HEK293 (cell line): Measurements from ENCODE around the gene CZIB.

Experiments used
- CTCF ChIA-PET: fragments of 350-600 bp; formaldehyde crosslinking; extraction: SDS; loops from one replicate; lab custom pipeline; 2021; ENCODE audit warnings: antibody characterized with exemption; lab: Yijun Ruan, JAX
- POLR2A ChIA-PET: fragments of 300-600 bp; formaldehyde crosslinking; extraction: SDS; loops from one replicate; lab custom pipeline; 2020; ENCODE audit warnings: antibody characterized with exemption, inconsistent platforms; lab: Yijun Ruan, JAX
- H3K27ac ChIP-seq: fragments of 200-500 bp; sonication (Bioruptor generic); 2 replicates; pipeline ENCODE4 v1.5.1; 2014; ENCODE audit warnings: low read depth, low read length, control low read depth, inconsistent platforms; ENCODE audit errors: extremely low read depth
- H3K36me3 ChIP-seq, 2 experiments: fragments of 200-500 bp in 1 of 2; sonication (Bioruptor generic) in 1 of 2; 1 replicate in 1 of 2; 2 replicates in 1 of 2; pipeline ENCODE4 v1.5.1; 2014 to 2017; ENCODE audit warnings: inconsistent platforms in 2 of 2, low read length in 2 of 2; ENCODE audit not compliant: control insufficient read depth in 2 of 2, insufficient read depth in 1 of 2
- H3K4me1 ChIP-seq: fragments of 200-500 bp; sonication (Bioruptor generic); 2 replicates; pipeline ENCODE4 v1.5.1; 2014; ENCODE audit warnings: mild to moderate bottlenecking, low read length, inconsistent platforms; ENCODE audit not compliant: control insufficient read depth, insufficient read depth
- H3K4me3 ChIP-seq: 2 replicates; pipeline ENCODE4 v1.5.1; 2011; ENCODE audit warnings: low read depth, mild to moderate bottlenecking, control low read depth, low read length, moderate library complexity
- H3K9me3 ChIP-seq: fragments of 200-500 bp; sonication (Bioruptor generic); 2 replicates; pipeline ENCODE4 v1.5.1; 2014; ENCODE audit warnings: low read depth, low read length, inconsistent platforms; ENCODE audit not compliant: control insufficient read depth, insufficient read depth
- GLIS2 ChIP-seq: fragments of 450-650 bp; formaldehyde crosslinking; IDR thresholded peaks from 2 replicates; pipeline ENCODE4 v1.5.1; 2016; ENCODE audit warnings: missing biosample characterization, missing genetic modification characterization
- PATZ1 ChIP-seq: fragments of 450-650 bp; formaldehyde crosslinking; IDR thresholded peaks from 2 replicates; pipeline ENCODE4 v1.5.1; 2016; ENCODE audit warnings: missing biosample characterization, missing genetic modification characterization
- PRDM1 ChIP-seq: fragments of 450-650 bp; formaldehyde crosslinking; IDR thresholded peaks from 2 replicates; pipeline ENCODE4; 2016; ENCODE audit warnings: missing biosample characterization, missing genetic modification characterization
- PRDM6 ChIP-seq: fragments of 450-650 bp; formaldehyde crosslinking; IDR thresholded peaks from 2 replicates; pipeline ENCODE4 v1.5.1; 2017; ENCODE audit warnings: missing biosample characterization, missing genetic modification characterization
- SCRT1 ChIP-seq: fragments of 450-650 bp; formaldehyde crosslinking; IDR thresholded peaks from 2 replicates; pipeline ENCODE4 v1.5.1; 2016; ENCODE audit warnings: missing biosample characterization, missing genetic modification characterization, borderline replicate concordance
- SCRT2 ChIP-seq: fragments of 450-650 bp; formaldehyde crosslinking; IDR thresholded peaks from 2 replicates; pipeline ENCODE4 v1.5.1; 2016; ENCODE audit warnings: missing biosample characterization, missing genetic modification characterization
- SETDB1 ChIP-seq: IDR thresholded peaks from one replicate; pipeline ENCODE4 v1.6.1; 2017; ENCODE audit warnings: mild to moderate bottlenecking, low read length, moderate library complexity, mixed read lengths; ENCODE audit not compliant: insufficient read length
- SP2 ChIP-seq: fragments of 450-650 bp; formaldehyde crosslinking; IDR thresholded peaks from 2 replicates; pipeline ENCODE4 v1.5.1; 2016; ENCODE audit warnings: missing biosample characterization, missing genetic modification characterization
- YY1 ChIP-seq: fragments of 450-650 bp; formaldehyde crosslinking; IDR thresholded peaks from 2 replicates; pipeline ENCODE4 v1.5.1; 2018; ENCODE audit warnings: missing biosample characterization, missing genetic modification characterization
- YY2 ChIP-seq: fragments of 450-650 bp; formaldehyde crosslinking; IDR thresholded peaks from 2 replicates; pipeline ENCODE4 v1.5.1; 2016; ENCODE audit warnings: missing biosample characterization, missing genetic modification characterization
- ZBTB48 ChIP-seq: fragments of 450-650 bp; formaldehyde crosslinking; IDR thresholded peaks from 2 replicates; pipeline ENCODE4 v1.5.1; 2016; ENCODE audit warnings: missing biosample characterization, missing genetic modification characterization
- ZNF133 ChIP-seq: fragments of 450-650 bp; formaldehyde crosslinking; IDR thresholded peaks from 2 replicates; pipeline ENCODE4 v1.5.1; 2016; ENCODE audit warnings: missing biosample characterization, missing genetic modification characterization
- ZNF302 ChIP-seq: fragments of 450-650 bp; formaldehyde crosslinking; IDR thresholded peaks from 2 replicates; pipeline ENCODE4 v1.5.1; 2016; ENCODE audit warnings: missing biosample characterization, missing genetic modification characterization, low read depth
- ZNF335 ChIP-seq: fragments of 450-650 bp; formaldehyde crosslinking; conservative IDR thresholded peaks from 2 replicates; pipeline ENCODE4 v1.5.1; 2016; ENCODE audit warnings: missing biosample characterization, missing genetic modification characterization
- ZNF366 ChIP-seq: fragments of 450-650 bp; formaldehyde crosslinking; conservative IDR thresholded peaks from 2 replicates; pipeline ENCODE4 v1.5.1; 2016; ENCODE audit warnings: missing biosample characterization, missing genetic modification characterization
- ZNF600 ChIP-seq: fragments of 450-650 bp; formaldehyde crosslinking; IDR thresholded peaks from 2 replicates; pipeline ENCODE4 v1.5.1; 2016; ENCODE audit warnings: missing biosample characterization, missing genetic modification characterization
- ZNF76 ChIP-seq: fragments of 450-650 bp; formaldehyde crosslinking; IDR thresholded peaks from 2 replicates; pipeline ENCODE4; 2016; ENCODE audit warnings: low read depth, missing biosample characterization, missing genetic modification characterization, borderline replicate concordance
- ZNF791 ChIP-seq: fragments of 450-650 bp; formaldehyde crosslinking; IDR thresholded peaks from 2 replicates; pipeline ENCODE4 v1.5.1; 2016; ENCODE audit warnings: missing biosample characterization, missing genetic modification characterization
- ZSCAN23 ChIP-seq: fragments of 450-650 bp; formaldehyde crosslinking; IDR thresholded peaks from 2 replicates; pipeline ENCODE4 v1.5.1; 2016; ENCODE audit warnings: missing biosample characterization, missing genetic modification characterization
- TF ChIP-seq, protein P1 (sequence below): fragments of 450-650 bp; formaldehyde crosslinking; IDR thresholded peaks from 2 replicates; pipeline ENCODE4 v1.5.1; 2016; ENCODE audit warnings: missing biosample characterization, missing genetic modification characterization
- TF ChIP-seq, protein P2 (sequence below): fragments of 450-650 bp; formaldehyde crosslinking; IDR thresholded peaks from 2 replicates; pipeline ENCODE4 v1.5.1; 2016; ENCODE audit warnings: missing biosample characterization, missing genetic modification characterization

Gene CZIB

DNA sequence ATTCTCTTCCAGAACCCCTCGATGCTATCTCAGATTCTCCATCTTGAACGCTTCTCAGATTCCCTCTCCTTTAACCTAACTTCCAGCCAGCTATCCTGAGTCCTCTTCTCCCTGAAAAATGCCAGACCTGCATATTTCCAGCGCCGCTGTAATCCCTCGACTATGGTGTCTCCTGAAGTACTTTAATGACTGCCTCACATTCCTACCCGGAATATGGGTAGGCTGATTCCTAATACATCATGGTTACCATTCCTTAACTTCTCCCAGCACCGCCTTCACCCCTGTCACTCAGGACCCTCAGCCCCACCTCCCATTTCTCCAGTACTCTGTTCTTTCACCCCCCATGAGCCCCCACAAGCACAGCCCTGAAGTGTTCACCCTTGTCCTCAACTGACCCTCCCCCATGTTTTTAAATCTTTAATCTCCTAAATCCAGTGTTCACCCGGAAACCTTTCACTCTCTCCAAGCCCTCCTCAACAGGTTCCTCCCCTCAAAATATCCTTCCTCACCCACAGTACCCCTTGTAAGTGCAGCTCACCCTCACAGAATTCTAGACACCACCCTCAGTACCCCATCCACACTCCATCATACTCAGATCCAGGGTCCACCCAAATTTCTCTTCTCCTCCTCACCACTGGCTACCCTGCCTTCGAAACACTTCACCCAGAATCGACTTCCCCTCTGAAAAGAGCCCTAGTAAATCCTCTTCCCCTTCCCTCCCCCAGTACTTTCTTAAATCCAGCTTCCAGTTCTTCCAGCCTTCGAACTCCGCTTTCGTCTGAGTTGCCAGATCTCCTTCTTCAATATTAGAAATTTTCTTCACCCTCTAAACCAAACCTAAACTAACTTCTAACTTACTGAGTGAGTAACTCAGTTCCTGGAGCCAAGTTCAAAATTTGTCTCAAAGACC lies 22.9 kb downstream of the CZIB start:
- H3K9me3 ChIP-seq = no peaks in the 10 kb centered on the region
- TF ChIP-seq ZNF791 (tag by site-specific recombination) = no peak
- TF ChIP-seq SCRT2 (tag by site-specific recombination) = peak; percentile 96
- no peak for TF ChIP-seq ZSCAN23 (tag by site-specific recombination)
- no peak for TF ChIP-seq ZBTB48 (tag by site-specific recombination)
- TF ChIP-seq ZNF335 (tag by site-specific recombination) = peak; percentile 46
- TF ChIP-seq, protein P1, sequence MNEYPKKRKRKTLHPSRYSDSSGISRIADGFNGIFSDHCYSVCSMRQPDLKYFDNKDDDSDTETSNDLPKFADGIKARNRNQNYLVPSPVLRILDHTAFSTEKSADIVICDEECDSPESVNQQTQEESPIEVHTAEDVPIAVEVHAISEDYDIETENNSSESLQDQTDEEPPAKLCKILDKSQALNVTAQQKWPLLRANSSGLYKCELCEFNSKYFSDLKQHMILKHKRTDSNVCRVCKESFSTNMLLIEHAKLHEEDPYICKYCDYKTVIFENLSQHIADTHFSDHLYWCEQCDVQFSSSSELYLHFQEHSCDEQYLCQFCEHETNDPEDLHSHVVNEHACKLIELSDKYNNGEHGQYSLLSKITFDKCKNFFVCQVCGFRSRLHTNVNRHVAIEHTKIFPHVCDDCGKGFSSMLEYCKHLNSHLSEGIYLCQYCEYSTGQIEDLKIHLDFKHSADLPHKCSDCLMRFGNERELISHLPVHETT = 0 out of 2 replicates have a peak, but pooled peaks have one; percentile 31
- no peak for TF ChIP-seq PRDM1 (tag by site-specific recombination)
- TF ChIP-seq ZNF302 (tag by site-specific recombination) = no peak
- TF ChIP-seq GLIS2 = peak; percentile 62
- TF ChIP-seq SP2 (tag by site-specific recombination) = peak; percentile 43
- TF ChIP-seq ZNF366 (tag by site-specific recombination) = no peak
- TF ChIP-seq ZNF76 = 0 out of 2 replicates have a peak, but pooled peaks have one; percentile 36
- 0 out of 2 replicates have a peak, but pooled peaks have one; percentile 18 for TF ChIP-seq YY1
- TF ChIP-seq, protein P2, sequence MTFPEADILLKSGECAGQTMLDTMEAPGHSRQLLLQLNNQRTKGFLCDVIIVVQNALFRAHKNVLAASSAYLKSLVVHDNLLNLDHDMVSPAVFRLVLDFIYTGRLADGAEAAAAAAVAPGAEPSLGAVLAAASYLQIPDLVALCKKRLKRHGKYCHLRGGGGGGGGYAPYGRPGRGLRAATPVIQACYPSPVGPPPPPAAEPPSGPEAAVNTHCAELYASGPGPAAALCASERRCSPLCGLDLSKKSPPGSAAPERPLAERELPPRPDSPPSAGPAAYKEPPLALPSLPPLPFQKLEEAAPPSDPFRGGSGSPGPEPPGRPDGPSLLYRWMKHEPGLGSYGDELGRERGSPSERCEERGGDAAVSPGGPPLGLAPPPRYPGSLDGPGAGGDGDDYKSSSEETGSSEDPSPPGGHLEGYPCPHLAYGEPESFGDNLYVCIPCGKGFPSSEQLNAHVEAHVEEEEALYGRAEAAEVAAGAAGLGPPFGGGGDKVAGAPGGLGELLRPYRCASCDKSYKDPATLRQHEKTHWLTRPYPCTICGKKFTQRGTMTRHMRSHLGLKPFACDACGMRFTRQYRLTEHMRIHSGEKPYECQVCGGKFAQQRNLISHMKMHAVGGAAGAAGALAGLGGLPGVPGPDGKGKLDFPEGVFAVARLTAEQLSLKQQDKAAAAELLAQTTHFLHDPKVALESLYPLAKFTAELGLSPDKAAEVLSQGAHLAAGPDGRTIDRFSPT (tag by site-specific recombination) = no peak
- no peak for TF ChIP-seq SETDB1
- peak; percentile 76 for TF ChIP-seq SCRT1 (tag by site-specific recombination)
- TF ChIP-seq PATZ1 (tag by site-specific recombination) = peak; percentile 54
- no peak for TF ChIP-seq PRDM6
- no peak for TF ChIP-seq YY2 (tag by site-specific recombination)
- no peak for TF ChIP-seq ZNF133 (tag by site-specific recombination)
- TF ChIP-seq ZNF600 (tag by site-specific recombination) = peak; percentile 29; the same call in 1 of the 2 replicates
- H3K27ac ChIP-seq = peak overlapping the region; percentile 74; the same call in 1 of the 2 replicates
- peak overlapping the region; percentile 83 for H3K4me3 ChIP-seq
- POLR2A ChIA-PET = no interaction called here
- H3K36me3 ChIP-seq = peaks cover 0 to 28% of the 10 kb centered on the region in 2 experiments; a peak in 1 of 3 replicates
- peaks cover 4% of the 10 kb centered on the region; the same call in 1 of the 2 replicates for H3K4me1 ChIP-seq
- CTCF ChIA-PET = interaction anchor here (0.7 to 1.7 kb wide), 2 partner anchors 12 to 127 kb away, joined by 4 to 5 read pairs; no protein-coding TSS in a partner anchor
